Karpas-422 (cell line): Measurements from ENCODE around the gene UBE3B. TPM values are rescaled to one million over a fixed set of nuclear protein-coding genes. Genes with fewer than 3 reads are reported as not detected.

Experiments used
- DNase-seq: peaks from one replicate; pipeline ENCODE4 v3.0.0-alpha.2; 2015
- H2AFZ ChIP-seq: fragments of 200-600 bp; sonication (generic); 2 replicates; pipeline ENCODE4 v1.6.1; 2014; ENCODE audit warnings: antibody characterized with exemption, low read length, mixed read lengths
- H3K27ac ChIP-seq: fragments of 200-600 bp; sonication (generic); 2 replicates; pipeline ENCODE4 v1.5.1; 2014; ENCODE audit warnings: mild to moderate bottlenecking, low read length, moderate library complexity
- H3K27me3 ChIP-seq: fragments of 200-600 bp; sonication (generic); 2 replicates; pipeline ENCODE4 v1.6.1; 2014; ENCODE audit warnings: low read length, mixed read lengths
- H3K36me3 ChIP-seq: fragments of 200-600 bp; sonication (generic); 2 replicates; pipeline ENCODE4 v1.6.1; 2014; ENCODE audit warnings: low read length, mixed read lengths; ENCODE audit not compliant: insufficient read depth
- H3K4me1 ChIP-seq: fragments of 200-600 bp; sonication (generic); 2 replicates; pipeline ENCODE4 v1.6.1; 2014; ENCODE audit warnings: mild to moderate bottlenecking, low read length, mixed read lengths
- H3K4me2 ChIP-seq: fragments of 200-600 bp; sonication (generic); 2 replicates; pipeline ENCODE4 v1.6.1; 2014; ENCODE audit warnings: low read length, low read depth, mild to moderate bottlenecking; ENCODE audit not compliant: poor library complexity, severe bottlenecking
- H3K4me3 ChIP-seq: fragments of 200-600 bp; sonication (generic); 2 replicates; pipeline ENCODE4 v1.5.1; 2014; ENCODE audit warnings: mild to moderate bottlenecking, antibody characterized with exemption, low read length, mixed read lengths
- H3K79me2 ChIP-seq: fragments of 200-600 bp; sonication (generic); 2 replicates; pipeline ENCODE4 v1.6.1; 2014; ENCODE audit warnings: mild to moderate bottlenecking, low read length, mixed read lengths
- H3K9ac ChIP-seq: fragments of 200-600 bp; sonication (generic); 2 replicates; pipeline ENCODE4 v1.6.0; 2014; ENCODE audit warnings: low read length
- H3K9me2 ChIP-seq: fragments of 200-600 bp; sonication (generic), shearing (Covaris generic); replicated peaks from 2 replicates; pipeline ENCODE4 v1.6.0; 2014; ENCODE audit warnings: mild to moderate bottlenecking, low read length, moderate library complexity; ENCODE audit not compliant: insufficient read depth
- H3K9me3 ChIP-seq: fragments of 300-700, 200-600 bp; sonication (generic); 2 replicates; pipeline ENCODE4 v1.6.1; 2014; ENCODE audit warnings: low read length, mixed read lengths
- H4K20me1 ChIP-seq: fragments of 200-600 bp; sonication (generic); 2 replicates; pipeline ENCODE4 v1.6.1; 2014; ENCODE audit warnings: mild to moderate bottlenecking, antibody characterized with exemption, low read length, low read depth; ENCODE audit not compliant: insufficient read depth
- total RNA-seq: library from RNA; depleted of rRNA; stranded (reverse); fragments of >200 nt; shearing (Covaris generic); gene quantifications from 2 replicates; pipeline ENCODE4 v1.2.3, GENCODE V29; 2014; ENCODE audit warnings: low replicate concordance

UBE3B gene
- total RNA-seq, 1 experiment from 2014 or later: 23.7 TPM

- no peak for DNase-seq
- Histone ChIP-seq H3K79me2 (no peaks in the 10 kb centered on the region), H3K4me3 (no peak overlapping the region), H3K27ac (no peak overlapping the region), H4K20me1 (no peaks in the 10 kb centered on the region), H3K4me2 (no peak overlapping the region), H3K36me3 (peaks cover 9% of the 10 kb centered on the region), H3K9me3 (no peaks in the 10 kb centered on the region), H3K4me1 (no peaks in the 10 kb centered on the region), H2AFZ (no peak overlapping the region), H3K9ac (no peak overlapping the region), H3K9me2 (no peaks in the 10 kb centered on the region), H3K27me3 (no peaks in the 10 kb centered on the region)
Measured at GRCh38 chr12:109489955-109490565, 12.6 kb downstream of the UBE3B start.

DNA sequence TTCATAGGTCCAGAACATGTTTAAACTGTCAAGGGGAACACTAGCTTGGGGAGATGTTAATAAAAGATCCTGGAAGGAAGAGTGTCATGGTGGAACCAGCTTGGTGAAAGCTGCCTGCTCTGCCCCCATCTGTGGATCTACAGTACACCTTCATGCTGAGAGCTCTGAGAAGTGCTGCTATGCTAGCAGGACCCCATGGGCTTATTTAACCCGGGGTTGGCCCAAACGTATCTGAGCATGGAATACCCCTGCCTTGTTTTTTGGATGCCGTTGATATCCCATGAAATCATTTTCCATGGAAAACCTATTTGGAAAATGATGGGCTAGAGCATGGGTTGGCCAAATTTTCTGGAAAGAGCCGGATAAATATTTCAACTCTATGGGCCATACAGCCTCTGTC, 14.2 kb downstream of the UBE3B start:
- Histone ChIP-seq H3K27ac (no peak overlapping the region), H3K79me2 (no peaks in the 10 kb centered on the region), H3K4me2 (no peak overlapping the region), H3K9me2 (no peaks in the 10 kb centered on the region), H3K9ac (no peak overlapping the region), H3K36me3 (peaks cover 14% of the 10 kb centered on the region), H4K20me1 (no peaks in the 10 kb centered on the region), H3K9me3 (no peaks in the 10 kb centered on the region), H2AFZ (no peak overlapping the region), H3K4me3 (no peak overlapping the region), H3K27me3 (no peaks in the 10 kb centered on the region), H3K4me1 (no peaks in the 10 kb centered on the region)
- no peak for DNase-seq

DNA sequence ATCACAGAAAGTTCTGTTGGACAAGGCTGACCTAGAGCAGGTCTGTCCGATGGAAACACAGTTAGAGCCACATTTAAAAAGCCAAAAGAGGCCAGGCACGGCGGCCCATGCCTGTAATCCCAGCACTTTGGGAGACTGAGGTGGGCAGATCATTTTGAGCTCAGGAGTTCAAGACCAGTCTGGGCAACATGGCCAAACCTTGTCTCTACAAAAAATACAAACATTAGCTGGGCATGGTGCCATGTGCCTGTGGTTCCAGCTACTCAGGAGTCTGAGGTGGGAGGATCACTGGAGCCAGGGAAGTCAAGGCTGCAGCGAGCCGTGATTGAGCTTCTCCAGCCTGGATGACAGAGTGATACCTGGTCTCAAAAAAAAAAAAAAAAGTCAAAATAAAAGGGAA, 14.9 kb downstream of the UBE3B start:
- Histone ChIP-seq H3K27me3 (no peaks in the 10 kb centered on the region), H3K27ac (no peak overlapping the region), H3K4me1 (no peaks in the 10 kb centered on the region), H3K9me2 (no peaks in the 10 kb centered on the region), H4K20me1 (no peaks in the 10 kb centered on the region), H3K9me3 (no peaks in the 10 kb centered on the region), H3K36me3 (peaks cover 14% of the 10 kb centered on the region), H2AFZ (no peak overlapping the region), H3K9ac (no peak overlapping the region), H3K79me2 (no peaks in the 10 kb centered on the region), H3K4me2 (no peak overlapping the region), H3K4me3 (no peak overlapping the region)
- no peak for DNase-seq

GRCh38 chr12:109493090-109493489, 15.7 kb downstream of the UBE3B start:
- no peaks in the 10 kb centered on the region for H4K20me1 ChIP-seq
- no peak overlapping the region for H2AFZ ChIP-seq
- peaks cover 14% of the 10 kb centered on the region for H3K36me3 ChIP-seq
- H3K27me3 ChIP-seq: no peaks in the 10 kb centered on the region
- no peaks in the 10 kb centered on the region for H3K9me3 ChIP-seq
- no peak overlapping the region for H3K4me2 ChIP-seq
- no peaks in the 10 kb centered on the region for H3K79me2 ChIP-seq
- no peak for DNase-seq
- H3K4me3 ChIP-seq: no peak overlapping the region
- no peak overlapping the region for H3K27ac ChIP-seq
- no peak overlapping the region for H3K9ac ChIP-seq
- no peaks in the 10 kb centered on the region for H3K4me1 ChIP-seq
- no peaks in the 10 kb centered on the region for H3K9me2 ChIP-seq

GRCh38 chr12:109493938-109494337, 16.5 kb downstream of the UBE3B start:
- H4K20me1 ChIP-seq: no peaks in the 10 kb centered on the region
- no peaks in the 10 kb centered on the region for H3K4me1 ChIP-seq
- no peak for DNase-seq
- no peak overlapping the region for H3K4me2 ChIP-seq
- H3K36me3 ChIP-seq: peaks cover 14% of the 10 kb centered on the region
- H2AFZ ChIP-seq: no peak overlapping the region
- H3K9me3 ChIP-seq: no peaks in the 10 kb centered on the region
- no peak overlapping the region for H3K9ac ChIP-seq
- no peak overlapping the region for H3K27ac ChIP-seq
- no peaks in the 10 kb centered on the region for H3K9me2 ChIP-seq
- no peak overlapping the region for H3K4me3 ChIP-seq
- no peaks in the 10 kb centered on the region for H3K27me3 ChIP-seq
- H3K79me2 ChIP-seq: no peaks in the 10 kb centered on the region

DNA sequence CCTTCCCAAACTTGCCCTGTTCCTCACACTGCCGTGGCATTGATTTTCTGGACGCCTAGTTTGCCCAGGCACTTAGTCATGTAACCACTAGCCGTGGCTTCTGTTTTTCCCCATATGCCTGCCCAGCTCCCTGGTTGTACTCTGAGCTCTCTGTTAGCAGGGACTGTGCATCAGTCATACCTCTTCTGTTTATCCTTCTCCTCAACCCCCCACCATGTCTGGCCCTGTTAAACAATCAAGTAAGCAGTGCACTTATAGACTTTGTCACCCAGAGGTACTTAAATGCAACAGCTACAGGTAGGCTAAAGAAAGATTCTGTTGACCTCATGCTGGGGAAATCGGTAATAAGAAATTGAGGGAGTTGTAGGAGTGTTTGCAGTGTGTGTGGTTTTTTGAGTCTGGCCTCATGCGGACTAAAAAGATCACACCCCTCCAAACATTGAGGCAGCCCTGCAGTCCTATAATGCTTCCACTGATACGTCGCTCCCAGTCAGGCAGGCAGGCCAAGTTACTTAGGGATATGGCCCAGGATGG, 17.0 kb downstream of the UBE3B start:
- Histone ChIP-seq H3K36me3 (peaks cover 11% of the 10 kb centered on the region), H3K4me3 (no peak overlapping the region), H3K27ac (no peak overlapping the region), H3K9ac (no peak overlapping the region), H3K9me3 (no peaks in the 10 kb centered on the region), H3K4me2 (no peak overlapping the region), H2AFZ (no peak overlapping the region), H3K27me3 (no peaks in the 10 kb centered on the region), H3K9me2 (no peaks in the 10 kb centered on the region), H4K20me1 (no peaks in the 10 kb centered on the region), H3K79me2 (no peaks in the 10 kb centered on the region), H3K4me1 (no peaks in the 10 kb centered on the region)
- no peak for DNase-seq

GRCh38 chr12:109495012-109495411, 17.6 kb downstream of the UBE3B start:
- H3K4me1 ChIP-seq: no peaks in the 10 kb centered on the region
- H3K4me3 ChIP-seq: no peak overlapping the region
- H3K9me3 ChIP-seq: no peaks in the 10 kb centered on the region
- H3K4me2 ChIP-seq: no peak overlapping the region
- DNase-seq: no peak
- no peaks in the 10 kb centered on the region for H4K20me1 ChIP-seq
- no peak overlapping the region for H3K9ac ChIP-seq
- H3K27me3 ChIP-seq: no peaks in the 10 kb centered on the region
- no peaks in the 10 kb centered on the region for H3K79me2 ChIP-seq
- peaks cover 11% of the 10 kb centered on the region for H3K36me3 ChIP-seq
- H3K9me2 ChIP-seq: no peaks in the 10 kb centered on the region
- H3K27ac ChIP-seq: no peak overlapping the region
- no peak overlapping the region for H2AFZ ChIP-seq

GRCh38 chr12:109496306-109496705, 18.9 kb downstream of the UBE3B start:
- Histone ChIP-seq H3K36me3 (peaks cover 16% of the 10 kb centered on the region), H3K9me3 (no peaks in the 10 kb centered on the region), H3K27ac (no peak overlapping the region), H3K9me2 (no peaks in the 10 kb centered on the region), H3K27me3 (no peaks in the 10 kb centered on the region), H4K20me1 (no peaks in the 10 kb centered on the region), H3K4me3 (no peak overlapping the region), H2AFZ (no peak overlapping the region), H3K79me2 (no peaks in the 10 kb centered on the region), H3K4me2 (no peak overlapping the region), H3K4me1 (no peaks in the 10 kb centered on the region), H3K9ac (no peak overlapping the region)
- no peak for DNase-seq
